GM12865 (cell line): ENCODE results near the gene PFKFB3.

Experiments
- DNase-seq: peaks from one replicate; pipeline ENCODE4 v3.0.0; 2010; ENCODE audit warnings: low read depth
- H3K4me3 ChIP-seq: 2 replicates; pipeline ENCODE4 v1.5.1; 2011; ENCODE audit warnings: mild to moderate bottlenecking, low read depth, low read length, control low read depth
- TF ChIP-seq, protein P1 (sequence below): IDR thresholded peaks from 2 replicates; pipeline ENCODE4 v1.5.1; 2011; ENCODE audit warnings: low read length, control low read depth, low read depth, inconsistent platforms; ENCODE audit not compliant: insufficient read depth; ENCODE audit errors: missing control alignments

PFKFB3 gene

GRCh38 chr10:6301488-6302075 lies 98.8 kb downstream of the PFKFB3 start:
- TF ChIP-seq, protein P1, sequence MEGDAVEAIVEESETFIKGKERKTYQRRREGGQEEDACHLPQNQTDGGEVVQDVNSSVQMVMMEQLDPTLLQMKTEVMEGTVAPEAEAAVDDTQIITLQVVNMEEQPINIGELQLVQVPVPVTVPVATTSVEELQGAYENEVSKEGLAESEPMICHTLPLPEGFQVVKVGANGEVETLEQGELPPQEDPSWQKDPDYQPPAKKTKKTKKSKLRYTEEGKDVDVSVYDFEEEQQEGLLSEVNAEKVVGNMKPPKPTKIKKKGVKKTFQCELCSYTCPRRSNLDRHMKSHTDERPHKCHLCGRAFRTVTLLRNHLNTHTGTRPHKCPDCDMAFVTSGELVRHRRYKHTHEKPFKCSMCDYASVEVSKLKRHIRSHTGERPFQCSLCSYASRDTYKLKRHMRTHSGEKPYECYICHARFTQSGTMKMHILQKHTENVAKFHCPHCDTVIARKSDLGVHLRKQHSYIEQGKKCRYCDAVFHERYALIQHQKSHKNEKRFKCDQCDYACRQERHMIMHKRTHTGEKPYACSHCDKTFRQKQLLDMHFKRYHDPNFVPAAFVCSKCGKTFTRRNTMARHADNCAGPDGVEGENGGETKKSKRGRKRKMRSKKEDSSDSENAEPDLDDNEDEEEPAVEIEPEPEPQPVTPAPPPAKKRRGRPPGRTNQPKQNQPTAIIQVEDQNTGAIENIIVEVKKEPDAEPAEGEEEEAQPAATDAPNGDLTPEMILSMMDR = no peak

More at GRCh38 chr10:6301488-6302075, 98.8 kb downstream of the PFKFB3 start:
- no peak for DNase-seq
- H3K4me3 ChIP-seq = no peak overlapping the region
